Ectodermal cell (in vitro differentiated cells): ENCODE data around the gene GOLT1B.

Experiments used
- H3K27ac ChIP-seq: 2 replicates; pipeline ENCODE4 v1.7.0; 2013; ENCODE audit warnings: mild to moderate bottlenecking, low read depth, low read length; ENCODE audit not compliant: insufficient read depth, poor library complexity, severe bottlenecking
- H3K27me3 ChIP-seq: 2 replicates; pipeline ENCODE4 v1.7.0; 2013; ENCODE audit warnings: mild to moderate bottlenecking, low read length; ENCODE audit not compliant: insufficient read depth, control insufficient read depth, poor library complexity, severe bottlenecking
- H3K36me3 ChIP-seq: one replicate; pipeline ENCODE4 v1.7.0; 2013; ENCODE audit warnings: low read length; ENCODE audit not compliant: control insufficient read depth, insufficient read depth
- H3K4me1 ChIP-seq: one replicate; pipeline ENCODE4 v1.7.0; 2013; ENCODE audit warnings: low read length; ENCODE audit not compliant: control insufficient read depth, insufficient read depth
- H3K4me3 ChIP-seq: 2 replicates; pipeline ENCODE4 v1.7.0; 2013; ENCODE audit warnings: low read depth, low read length, control low read depth; ENCODE audit not compliant: insufficient read depth
- H3K9me3 ChIP-seq: 2 replicates; pipeline ENCODE4 v1.7.0; 2013; ENCODE audit warnings: mild to moderate bottlenecking, low read length, moderate library complexity; ENCODE audit not compliant: control insufficient read depth
- WGBS, 2 experiments: methylation state at CpG; one replicate each; pipeline ENCODE4 v1.1.7; 2013; ENCODE audit warnings: missing lambda C conversion rate in 2 of 2; 5-methylcytosine and 5-hydroxymethylcytosine counted together

GOLT1B gene

GRCh38 chr12:21516281-21516680 is 14.7 kb downstream of the GOLT1B start:
- H3K36me3 ChIP-seq: no peaks in the 10 kb centered on the region
- no peak overlapping the region for H3K4me3 ChIP-seq
- no peaks in the 10 kb centered on the region for H3K4me1 ChIP-seq
- H3K27ac ChIP-seq: no peak overlapping the region
- no peaks in the 10 kb centered on the region for H3K27me3 ChIP-seq
- H3K9me3 ChIP-seq: no peaks in the 10 kb centered on the region
- WGBS, 2 experiments: 100% methylated on average over 1 of the region's 2 CpGs; no CpG with 5 or more reads in 1 of the 2 experiments

DNA sequence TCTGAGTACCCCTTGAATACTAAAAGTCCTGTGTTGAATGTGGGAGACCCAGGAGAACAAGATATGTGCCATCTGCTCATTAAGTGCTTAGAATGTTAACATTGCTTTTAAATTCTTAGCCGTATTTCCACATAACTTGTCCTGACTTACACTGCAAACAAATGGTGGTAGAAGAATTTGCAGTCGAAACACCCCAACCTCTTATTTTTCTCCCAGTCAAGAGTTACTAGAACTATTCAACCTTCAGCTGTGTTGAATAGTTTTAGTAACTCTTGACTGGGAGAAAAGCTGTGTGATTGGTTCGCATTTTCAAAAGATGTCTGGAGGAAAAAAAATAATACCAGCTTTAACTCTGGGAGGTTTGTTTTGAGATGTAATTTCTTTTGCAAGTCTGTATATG is 16.9 kb downstream of the GOLT1B start:
- 86 to 99% methylated on average over 3 of the region's 3 CpGs for WGBS, 2 experiments
- H3K4me1 ChIP-seq: no peaks in the 10 kb centered on the region
- no peaks in the 10 kb centered on the region for H3K36me3 ChIP-seq
- H3K27me3 ChIP-seq: no peaks in the 10 kb centered on the region
- H3K9me3 ChIP-seq: no peaks in the 10 kb centered on the region
- H3K27ac ChIP-seq: no peak overlapping the region
- H3K4me3 ChIP-seq: no peak overlapping the region

GRCh38 chr12:21521541-21521940 is 20.0 kb downstream of the GOLT1B start:
- no peaks in the 10 kb centered on the region for H3K36me3 ChIP-seq
- WGBS, 2 experiments: 74 to 83% methylated on average over 1 of the region's 1 CpG
- H3K27ac ChIP-seq: no peak overlapping the region
- H3K9me3 ChIP-seq: no peaks in the 10 kb centered on the region
- no peak overlapping the region for H3K4me3 ChIP-seq
- no peaks in the 10 kb centered on the region for H3K4me1 ChIP-seq
- H3K27me3 ChIP-seq: peaks cover 11% of the 10 kb centered on the region

DNA sequence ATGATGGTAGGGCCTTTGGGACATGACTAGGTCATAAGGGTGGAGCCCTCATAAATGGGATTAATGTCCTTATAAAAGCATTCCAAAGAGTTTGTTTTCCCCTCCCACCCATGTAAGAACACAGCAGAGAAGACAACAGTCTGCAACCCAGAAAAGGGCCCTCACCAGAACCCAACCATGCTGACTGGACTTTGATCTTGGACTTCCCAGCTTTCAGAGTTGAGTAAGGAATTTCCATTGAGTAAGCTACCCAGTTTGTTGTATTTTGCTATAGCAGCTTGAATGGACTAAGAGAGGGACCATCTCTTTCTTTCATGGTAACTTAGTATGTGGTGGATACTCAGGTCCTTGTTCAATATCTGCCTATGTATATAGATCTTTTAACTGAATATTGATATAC is 21.6 kb downstream of the GOLT1B start:
- no peaks in the 10 kb centered on the region for H3K9me3 ChIP-seq
- no peak overlapping the region for H3K27ac ChIP-seq
- peaks cover 27% of the 10 kb centered on the region for H3K27me3 ChIP-seq
- H3K36me3 ChIP-seq: no peaks in the 10 kb centered on the region
- H3K4me3 ChIP-seq: no peak overlapping the region
- no peaks in the 10 kb centered on the region for H3K4me1 ChIP-seq

DNA sequence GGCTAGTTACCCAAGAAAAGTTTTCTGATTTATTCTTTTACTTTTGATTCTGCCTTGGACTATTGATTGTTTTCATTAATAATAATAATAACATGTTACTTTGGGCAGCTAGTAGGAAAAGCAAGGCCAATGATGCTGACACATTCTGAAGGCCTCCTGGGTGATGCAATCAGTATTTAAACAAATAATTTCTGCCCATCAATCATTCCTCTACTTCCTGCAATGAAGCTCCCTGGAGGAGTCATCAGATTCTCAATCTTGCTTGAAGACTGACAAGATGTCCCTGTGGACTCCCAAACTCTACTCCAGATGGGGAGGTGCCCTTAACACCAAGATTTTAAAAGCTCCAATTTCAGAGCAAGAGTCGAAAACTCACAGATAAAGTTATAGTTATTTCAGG is 24.5 kb downstream of the GOLT1B start, which contains the start of gene SPX:
Gene SPX, plus strand, starts transcription at position 244 of the 400 bp plus-strand sequence. CDS start 177 bp downstream, outside the sequence.
- Histone ChIP-seq H3K27ac (no peak within 1 kb of the TSS), H3K4me3 (peak within 1 kb of the TSS; percentile 67), H3K36me3 (no peaks in the 10 kb centered on the region), H3K4me1 (no peaks in the 10 kb centered on the region), H3K27me3 (peaks cover 47% of the 10 kb centered on the region), H3K9me3 (no peaks in the 10 kb centered on the region)
- 80% methylated on average over 1 of the region's 1 CpG; no CpG with 5 or more reads in 1 of the 2 experiments for WGBS, 2 experiments

DNA sequence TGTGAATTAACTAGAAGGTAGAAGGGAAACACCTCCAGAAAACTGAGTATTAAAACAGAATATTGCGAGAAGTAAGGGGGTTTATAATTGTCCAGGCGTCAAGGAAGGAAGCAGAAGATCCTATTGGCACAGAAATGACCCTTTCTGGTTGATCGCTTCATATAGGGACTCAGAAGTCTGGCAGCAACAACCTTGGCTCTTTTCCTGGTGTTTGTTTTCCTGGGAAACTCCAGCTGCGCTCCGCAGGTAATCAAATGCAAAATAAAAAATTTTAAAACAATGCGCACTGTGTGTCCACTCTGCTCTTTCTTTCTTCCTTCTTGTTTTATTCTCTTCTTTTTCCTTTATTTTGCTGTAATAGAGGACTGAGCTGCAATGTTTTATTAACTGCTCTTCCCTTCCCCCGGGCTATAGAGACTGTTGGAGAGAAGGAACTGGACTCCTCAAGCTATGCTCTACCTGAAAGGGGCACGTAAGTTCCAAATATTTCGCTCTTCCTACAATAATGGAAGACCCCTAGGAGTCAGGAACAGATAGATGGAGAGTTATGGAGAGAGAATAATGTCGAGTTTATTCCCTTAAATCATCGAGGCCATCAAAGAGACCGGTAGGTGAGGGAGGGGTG is 25.2 kb downstream of the GOLT1B start:
- WGBS, 2 experiments: 53 to 57% methylated on average over 9 to 12 of the region's 12 CpGs
- Histone ChIP-seq H3K27me3 (peaks cover 54% of the 10 kb centered on the region), H3K4me1 (no peaks in the 10 kb centered on the region), H3K36me3 (no peaks in the 10 kb centered on the region), H3K9me3 (no peaks in the 10 kb centered on the region), H3K4me3 (peak overlapping the region; percentile 67), H3K27ac (no peak overlapping the region)

- no peaks in the 10 kb centered on the region for H3K4me1 ChIP-seq
- H3K4me3 ChIP-seq: peak overlapping the region; percentile 67
- H3K27me3 ChIP-seq: peaks cover 54% of the 10 kb centered on the region
- H3K9me3 ChIP-seq: no peaks in the 10 kb centered on the region
- no peaks in the 10 kb centered on the region for H3K36me3 ChIP-seq
- WGBS, 2 experiments: 1% methylated on average over 57 of the region's 57 CpGs
- H3K27ac ChIP-seq: no peak overlapping the region
Observed at GRCh38 chr12:21527451-21528180, 26.0 kb downstream of the GOLT1B start.

GRCh38 chr12:21528953-21529352 is 27.4 kb downstream of the GOLT1B start:
- no peak overlapping the region for H3K27ac ChIP-seq
- no peaks in the 10 kb centered on the region for H3K9me3 ChIP-seq
- H3K36me3 ChIP-seq: no peaks in the 10 kb centered on the region
- no peaks in the 10 kb centered on the region for H3K4me1 ChIP-seq
- 87 to 91% methylated on average over 5 of the region's 5 CpGs for WGBS, 2 experiments
- H3K27me3 ChIP-seq: peaks cover 54% of the 10 kb centered on the region
- no peak overlapping the region for H3K4me3 ChIP-seq

DNA sequence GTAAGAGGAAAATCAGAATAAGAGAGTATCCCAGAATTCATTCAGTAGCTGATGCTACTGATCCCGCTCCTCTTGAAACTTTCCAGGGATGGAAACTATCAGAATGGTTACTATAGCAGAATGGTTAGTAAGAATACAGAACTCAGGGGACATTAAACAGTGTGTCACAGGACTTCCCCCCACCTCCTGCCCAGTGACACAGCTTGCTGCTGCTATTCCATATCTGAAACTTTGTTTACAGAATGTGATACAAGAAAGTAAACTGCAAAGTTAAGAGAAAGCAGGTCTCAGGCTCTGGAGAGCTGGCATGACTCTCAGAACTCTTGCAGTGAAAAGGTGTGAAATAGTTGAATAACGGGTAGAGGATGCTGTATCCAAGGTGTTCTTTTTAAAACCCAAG is 27.9 kb downstream of the GOLT1B start:
- Histone ChIP-seq H3K4me1 (no peaks in the 10 kb centered on the region), H3K36me3 (no peaks in the 10 kb centered on the region), H3K27ac (no peak overlapping the region), H3K4me3 (no peak overlapping the region), H3K27me3 (peaks cover 54% of the 10 kb centered on the region), H3K9me3 (no peaks in the 10 kb centered on the region)
- WGBS, 2 experiments: 91 to 92% methylated on average over 2 of the region's 2 CpGs

GRCh38 chr12:21538061-21538653 is 36.6 kb downstream of the GOLT1B start:
- no peak overlapping the region for H3K27ac ChIP-seq
- no peaks in the 10 kb centered on the region for H3K27me3 ChIP-seq
- no peak overlapping the region for H3K4me3 ChIP-seq
- 90 to 93% methylated on average over 5 of the region's 5 CpGs for WGBS, 2 experiments
- no peaks in the 10 kb centered on the region for H3K36me3 ChIP-seq
- no peaks in the 10 kb centered on the region for H3K9me3 ChIP-seq
- H3K4me1 ChIP-seq: no peaks in the 10 kb centered on the region
